Neural crest cell (in vitro differentiated cells): ENCODE measurements around the gene APH1B. TPM values are rescaled to one million over a fixed set of nuclear protein-coding genes. Genes with fewer than 3 reads are reported as not detected.
A peak's percentile ranks its signal among the peaks of the same experiment; 100 is the strongest.

ENCODE experiments used
- DNase-seq: peaks from one replicate; pipeline ENCODE4 v3.0.0; 2021; ENCODE audit warnings: low read depth, mixed read lengths, low spot score
- H3K27ac Mint-ChIP-seq: one replicate; pipeline ENCODE4 v1.8.0; 2021; ENCODE audit warnings: mild to moderate bottlenecking, mixed read lengths; ENCODE audit not compliant: unreplicated experiment
- H3K27me3 Mint-ChIP-seq: 2 replicates; pipeline ENCODE4 v1.8.0; 2021; ENCODE audit warnings: low read depth, mild to moderate bottlenecking, mixed read lengths
- H3K36me3 Mint-ChIP-seq: 2 replicates; pipeline ENCODE4 v1.8.0; 2021; ENCODE audit warnings: low read depth, mild to moderate bottlenecking, mixed read lengths
- H3K4me1 Mint-ChIP-seq: 2 replicates; pipeline ENCODE4 v1.8.0; 2021; ENCODE audit warnings: mixed read lengths
- H3K4me3 Mint-ChIP-seq: one replicate; pipeline ENCODE4 v1.8.0; 2021; ENCODE audit warnings: mild to moderate bottlenecking, mixed read lengths
- H3K9me3 Mint-ChIP-seq: 2 replicates; pipeline ENCODE4 v1.8.0; 2021; ENCODE audit warnings: mixed read lengths
- total RNA-seq: library from RNA; stranded (reverse); gene quantifications from 2 replicates; pipeline ENCODE4 v1.2.1, GENCODE V29; 2021
- TF ChIP-seq, protein P1 (sequence below): fragments of 200-600 bp; sonication (generic); conservative IDR thresholded peaks from 2 replicates; pipeline ENCODE4 v1.5.0; 2021; ENCODE audit warnings: antibody characterized with exemption, mild to moderate bottlenecking

Gene APH1B
- total RNA-seq, 1 donor from 2014 or later = 18.5 TPM

DNA sequence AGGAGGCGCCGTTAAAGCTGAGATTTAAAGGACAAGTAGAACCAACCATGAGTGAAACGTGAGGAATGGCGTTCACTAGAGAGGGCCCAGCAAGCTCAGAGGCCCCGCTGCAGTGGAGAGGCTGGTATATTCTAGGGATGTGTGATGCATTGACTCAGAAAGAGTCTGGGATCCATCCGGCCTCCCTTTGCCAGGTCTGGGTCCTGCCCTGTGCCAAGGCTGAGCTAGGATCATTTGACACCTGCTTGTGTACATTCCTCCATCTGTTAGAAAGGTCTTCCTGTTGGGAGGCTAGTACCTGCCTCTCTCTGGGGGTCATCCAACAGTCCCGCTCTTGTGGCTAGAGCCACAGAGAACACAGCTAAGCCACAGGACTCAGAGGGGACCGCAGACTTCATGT is 75.9 kb downstream of the APH1B start:
- no peaks in the 10 kb centered on the region for H3K9me3 Mint-ChIP-seq
- H3K27me3 Mint-ChIP-seq = no peaks in the 10 kb centered on the region
- H3K36me3 Mint-ChIP-seq = no peaks in the 10 kb centered on the region
- no peak overlapping the region for H3K27ac Mint-ChIP-seq
- H3K4me3 Mint-ChIP-seq = no peak overlapping the region
- no peak for DNase-seq
- peaks cover 14% of the 10 kb centered on the region for H3K4me1 Mint-ChIP-seq
- TF ChIP-seq, protein P1, sequence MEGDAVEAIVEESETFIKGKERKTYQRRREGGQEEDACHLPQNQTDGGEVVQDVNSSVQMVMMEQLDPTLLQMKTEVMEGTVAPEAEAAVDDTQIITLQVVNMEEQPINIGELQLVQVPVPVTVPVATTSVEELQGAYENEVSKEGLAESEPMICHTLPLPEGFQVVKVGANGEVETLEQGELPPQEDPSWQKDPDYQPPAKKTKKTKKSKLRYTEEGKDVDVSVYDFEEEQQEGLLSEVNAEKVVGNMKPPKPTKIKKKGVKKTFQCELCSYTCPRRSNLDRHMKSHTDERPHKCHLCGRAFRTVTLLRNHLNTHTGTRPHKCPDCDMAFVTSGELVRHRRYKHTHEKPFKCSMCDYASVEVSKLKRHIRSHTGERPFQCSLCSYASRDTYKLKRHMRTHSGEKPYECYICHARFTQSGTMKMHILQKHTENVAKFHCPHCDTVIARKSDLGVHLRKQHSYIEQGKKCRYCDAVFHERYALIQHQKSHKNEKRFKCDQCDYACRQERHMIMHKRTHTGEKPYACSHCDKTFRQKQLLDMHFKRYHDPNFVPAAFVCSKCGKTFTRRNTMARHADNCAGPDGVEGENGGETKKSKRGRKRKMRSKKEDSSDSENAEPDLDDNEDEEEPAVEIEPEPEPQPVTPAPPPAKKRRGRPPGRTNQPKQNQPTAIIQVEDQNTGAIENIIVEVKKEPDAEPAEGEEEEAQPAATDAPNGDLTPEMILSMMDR = no peak

DNA sequence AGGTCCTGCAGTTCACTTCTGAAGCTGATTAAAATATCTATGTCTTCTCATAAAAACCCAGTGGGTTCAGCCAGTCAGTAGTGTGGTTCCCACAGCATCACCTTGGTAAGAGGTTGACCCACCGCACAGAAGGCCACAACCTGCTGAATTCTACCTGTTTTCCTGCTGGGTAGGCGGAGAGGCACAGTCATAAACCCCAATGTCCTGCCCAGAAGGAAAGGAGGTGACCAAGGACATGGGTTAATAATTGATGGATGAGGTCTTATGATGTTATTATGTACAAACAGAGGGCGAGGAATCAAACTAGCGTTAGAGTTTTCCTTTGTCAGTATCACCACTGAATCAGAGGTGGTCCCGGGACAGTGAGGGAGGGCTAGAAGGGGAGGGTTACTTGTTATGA is 76.5 kb downstream of the APH1B start:
- H3K27ac Mint-ChIP-seq = no peak overlapping the region

DNA sequence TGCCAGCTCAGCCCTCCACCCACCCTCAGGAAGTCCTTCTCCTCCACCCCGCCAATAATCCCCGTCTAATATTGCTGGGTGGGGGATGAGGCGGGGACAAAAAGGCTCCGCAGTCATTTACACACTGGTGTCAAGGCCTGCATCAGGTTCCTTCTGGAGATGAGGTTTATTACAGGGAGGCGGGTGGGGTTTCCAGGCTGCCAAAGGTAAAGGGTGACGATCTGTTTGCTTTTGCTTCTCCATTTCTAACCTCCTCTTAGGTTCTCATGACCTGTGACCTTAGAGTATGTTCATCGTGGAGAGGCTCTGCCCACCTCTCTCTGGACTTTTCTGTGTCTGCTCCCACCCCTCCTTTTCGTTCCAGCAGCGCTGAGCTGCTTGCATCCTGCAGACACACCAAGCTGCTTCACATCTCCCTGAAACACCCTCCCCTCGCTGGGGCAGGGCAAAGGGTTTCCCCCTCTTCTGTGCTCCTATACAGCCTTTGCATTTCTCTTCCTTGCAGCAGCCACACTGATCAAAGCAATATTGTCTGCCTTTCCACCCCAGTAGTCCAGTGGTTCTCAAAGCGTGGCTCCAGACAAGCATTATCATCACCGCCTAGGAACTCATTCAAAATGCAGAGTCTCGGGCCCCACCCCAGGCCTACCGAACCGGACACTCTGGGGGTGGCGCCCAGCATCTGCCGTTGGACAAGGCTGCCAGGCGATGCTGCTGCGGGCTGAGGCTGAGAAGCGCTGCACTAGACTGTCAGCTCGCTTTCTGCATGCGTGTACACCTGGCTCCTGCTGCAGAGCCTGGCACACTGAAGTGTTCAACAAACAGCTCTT is 77.6 kb downstream of the APH1B start:
- Mint-ChIP-seq H3K36me3 (no peaks in the 10 kb centered on the region), H3K4me1 (peaks cover 19% of the 10 kb centered on the region), H3K4me3 (no peak overlapping the region), H3K27ac (peak overlapping the region; percentile 23), H3K27me3 (no peaks in the 10 kb centered on the region), H3K9me3 (no peaks in the 10 kb centered on the region)
- TF ChIP-seq, protein P1 = no peak
- no peak for DNase-seq

More for the DNA sequence above, 76.5 kb downstream of the APH1B start:
- Mint-ChIP-seq H3K4me3 (no peak overlapping the region), H3K36me3 (no peaks in the 10 kb centered on the region), H3K9me3 (no peaks in the 10 kb centered on the region), H3K27me3 (no peaks in the 10 kb centered on the region), H3K4me1 (peaks cover 13% of the 10 kb centered on the region)
- DNase-seq = no peak
- TF ChIP-seq, protein P1 = no peak

DNA sequence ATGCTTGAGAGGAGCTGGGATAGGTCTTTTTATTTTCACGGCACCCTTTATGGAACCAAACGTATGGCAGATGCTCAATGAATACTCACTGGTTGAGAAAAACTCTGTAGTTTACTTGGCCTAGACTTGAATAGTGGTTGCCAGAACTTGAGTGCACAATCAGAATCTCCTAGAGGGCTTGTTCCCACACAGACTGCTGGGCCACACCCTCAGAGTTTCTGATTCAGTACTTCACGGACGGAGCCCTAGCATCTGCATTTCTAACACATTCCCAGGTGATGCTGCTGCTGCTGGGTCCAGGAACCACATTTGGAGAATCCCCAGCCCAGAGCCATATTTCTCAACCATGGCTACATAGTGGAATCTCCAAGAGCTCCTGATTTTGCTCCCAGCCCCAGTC is 79.7 kb downstream of the APH1B start:
- Mint-ChIP-seq H3K9me3 (no peaks in the 10 kb centered on the region), H3K36me3 (peaks cover 3% of the 10 kb centered on the region), H3K27ac (no peak overlapping the region), H3K27me3 (no peaks in the 10 kb centered on the region), H3K4me3 (no peak overlapping the region), H3K4me1 (peaks cover 27% of the 10 kb centered on the region)
- TF ChIP-seq, protein P1 = no peak
- DNase-seq = no peak

DNA sequence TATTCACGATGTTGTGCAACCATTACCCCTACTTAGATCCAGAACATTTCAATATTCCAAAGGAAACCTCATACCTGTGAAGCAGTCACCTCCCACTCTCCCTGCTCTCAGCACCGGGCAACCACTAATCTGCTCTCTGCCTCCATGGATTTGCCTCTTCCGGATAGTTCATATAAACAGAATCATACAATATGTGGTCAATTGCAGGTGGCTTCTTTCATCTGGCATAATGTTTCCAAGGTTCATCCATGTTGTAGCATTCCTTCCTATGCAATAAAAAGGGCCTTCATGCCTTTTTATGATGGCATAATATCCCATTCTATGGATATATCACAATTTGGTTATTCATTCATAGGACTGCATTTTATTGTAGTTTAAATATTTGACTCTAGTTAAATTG is 80.3 kb downstream of the APH1B start:
- Mint-ChIP-seq H3K27ac (no peak overlapping the region), H3K4me3 (no peak overlapping the region), H3K9me3 (no peaks in the 10 kb centered on the region)

More for the DNA sequence above, 80.3 kb downstream of the APH1B start:
- peaks cover 3% of the 10 kb centered on the region for H3K36me3 Mint-ChIP-seq
- H3K27me3 Mint-ChIP-seq = no peaks in the 10 kb centered on the region
- no peak for DNase-seq
- TF ChIP-seq, protein P1 = no peak
- peaks cover 30% of the 10 kb centered on the region for H3K4me1 Mint-ChIP-seq
